ENCODE data around the gene STIM1.

STIM1 gene

DNA sequence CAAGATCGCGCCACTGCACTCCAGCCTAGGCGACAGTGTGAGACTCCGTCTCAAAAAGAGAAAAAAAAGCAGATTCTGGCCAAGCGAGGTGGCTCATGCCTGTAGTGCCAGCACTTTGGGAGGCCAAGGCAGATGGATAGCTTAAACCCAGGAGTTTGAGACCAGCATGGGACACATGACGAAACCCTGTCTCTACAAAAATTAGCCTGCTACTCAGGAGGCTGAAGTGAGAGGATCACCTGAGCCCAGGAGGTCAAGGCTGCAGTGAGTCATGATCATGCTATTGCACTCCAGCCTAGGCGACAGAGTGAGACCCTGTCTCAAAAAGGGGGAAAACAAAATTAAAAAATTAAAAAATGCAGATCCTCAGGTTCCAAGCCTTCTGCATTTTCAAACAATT is 33.2 kb upstream of the STIM1 start:
- Histone ChIP-seq H2BK5ac (ENCODE audit: low read length) (no peak overlapping the region), H4K5ac (ENCODE audit: low read length) (no peak overlapping the region), H3K79me1 (ENCODE audit: low read length) (no peaks in the 10 kb centered on the region), H3K23ac (ENCODE audit: low read length) (no peak overlapping the region), H2BK15ac (replicated peaks; ENCODE audit: low read depth) (no peak overlapping the region), H2BK120ac (ENCODE audit: low read depth, low read length) (no peak overlapping the region), H4K8ac (ENCODE audit: low read depth, low read length) (no peak overlapping the region), H3K18ac (ENCODE audit: low read length) (no peak overlapping the region), H2AK5ac (ENCODE audit: low read length) (no peak overlapping the region), H3K4ac (ENCODE audit: low read depth, low read length) (no peak overlapping the region), H3K4me1 (ENCODE audit: control insufficient read depth, low read depth, low read length) (peaks cover 4% of the 10 kb centered on the region), H3K4me2 (ENCODE audit: low read length) (no peak overlapping the region), H3K27ac (ENCODE audit: low read depth, low read length) (no peak overlapping the region), H3K79me2 (ENCODE audit: control insufficient read depth, insufficient read depth, low read length) (no peaks in the 10 kb centered on the region), H3K9ac (ENCODE audit: low read length) (no peak overlapping the region), H3K4me3 (ENCODE audit: low read length) (no peak overlapping the region), H3K36me3 (ENCODE audit: control insufficient read depth, insufficient read depth, low read length) (peaks cover 4% of the 10 kb centered on the region), H3K27me3 (ENCODE audit: insufficient read depth, low read length, poor library complexity) (no peaks in the 10 kb centered on the region), H3K56ac (ENCODE audit: low read length) (no peak overlapping the region)
- no peak for DNase-seq
- no CpG with 5 or more reads among the region's 7 CpGs for WGBS (ENCODE audit: extremely low coverage, insufficient coverage, low lambda C conversion rate)

DNA sequence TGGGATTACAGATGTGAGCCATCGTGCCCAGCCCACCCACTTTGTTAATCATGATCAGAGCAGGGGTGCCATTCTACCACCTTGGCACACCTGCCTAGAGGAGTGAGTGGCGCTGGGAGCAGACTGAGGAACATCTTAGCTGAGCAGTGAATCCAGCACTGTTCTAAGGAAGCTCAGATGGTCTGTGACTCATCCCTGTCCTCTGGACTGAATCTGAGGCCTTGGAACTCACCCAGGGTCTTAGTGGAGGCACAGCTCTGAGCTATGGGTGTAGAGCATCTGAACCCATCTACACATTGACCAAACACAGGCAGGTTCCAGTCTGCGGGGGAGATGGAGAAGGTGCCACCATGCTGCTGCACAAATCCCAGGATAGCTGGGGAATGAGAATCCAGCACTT is 32.2 kb upstream of the STIM1 start:
- Histone ChIP-seq H3K4me2 (ENCODE audit: low read length) (no peak overlapping the region), H3K4me3 (ENCODE audit: low read length) (no peak overlapping the region), H4K5ac (ENCODE audit: low read length) (no peak overlapping the region), H3K27ac (ENCODE audit: low read depth, low read length) (no peak overlapping the region), H3K4ac (ENCODE audit: low read depth, low read length) (no peak overlapping the region), H3K56ac (ENCODE audit: low read length) (no peak overlapping the region), H3K79me2 (ENCODE audit: control insufficient read depth, insufficient read depth, low read length) (no peaks in the 10 kb centered on the region), H3K27me3 (ENCODE audit: insufficient read depth, low read length, poor library complexity) (no peaks in the 10 kb centered on the region), H2BK15ac (replicated peaks; ENCODE audit: low read depth) (no peak overlapping the region), H2BK120ac (ENCODE audit: low read depth, low read length) (no peak overlapping the region), H3K4me1 (ENCODE audit: control insufficient read depth, low read depth, low read length) (peaks cover 4% of the 10 kb centered on the region), H2BK5ac (ENCODE audit: low read length) (no peak overlapping the region), H4K8ac (ENCODE audit: low read depth, low read length) (no peak overlapping the region), H3K23ac (ENCODE audit: low read length) (no peak overlapping the region), H2AK5ac (ENCODE audit: low read length) (no peak overlapping the region), H3K36me3 (ENCODE audit: control insufficient read depth, insufficient read depth, low read length) (peaks cover 10% of the 10 kb centered on the region), H3K18ac (ENCODE audit: low read length) (no peak overlapping the region), H3K79me1 (ENCODE audit: low read length) (no peaks in the 10 kb centered on the region), H3K9ac (ENCODE audit: low read length) (no peak overlapping the region)
- no CpG with 5 or more reads among the region's 3 CpGs for WGBS (ENCODE audit: extremely low coverage, insufficient coverage, low lambda C conversion rate)
- DNase-seq = no peak

DNA sequence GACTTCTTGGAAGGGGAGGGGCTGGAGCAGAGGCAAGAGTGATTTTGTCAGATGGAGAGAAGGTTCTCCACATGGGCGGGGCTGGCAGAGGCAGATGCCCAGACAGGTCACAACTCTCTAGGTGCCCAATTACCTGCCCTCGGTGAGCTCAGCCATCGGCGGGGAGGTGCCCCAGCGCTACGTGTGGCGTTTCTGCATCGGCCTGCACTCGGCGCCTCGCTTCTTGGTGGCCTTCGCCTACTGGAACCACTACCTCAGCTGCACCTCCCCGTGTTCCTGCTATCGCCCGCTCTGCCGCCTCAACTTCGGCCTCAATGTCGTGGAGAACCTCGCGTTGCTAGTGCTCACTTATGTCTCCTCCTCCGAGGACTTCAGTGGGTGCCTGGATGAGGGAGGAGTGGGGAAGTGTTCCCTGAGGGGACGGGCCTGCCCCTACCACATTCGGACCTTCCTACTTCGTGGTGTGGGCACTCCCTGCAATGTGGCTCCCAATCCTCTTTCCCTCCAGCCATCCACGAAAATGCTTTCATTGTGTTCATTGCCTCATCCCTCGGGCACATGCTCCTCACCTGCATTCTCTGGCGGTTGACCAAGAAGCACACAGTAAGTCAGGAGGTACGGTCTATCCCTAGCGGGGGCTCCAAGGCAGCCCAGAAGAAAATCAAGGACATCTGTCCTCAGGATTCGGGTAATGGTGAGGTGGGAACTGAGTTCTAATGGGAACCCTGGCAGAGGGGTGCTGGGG is 31.5 kb upstream of the STIM1 start:
- Histone ChIP-seq H3K23ac (ENCODE audit: low read length) (no peak overlapping the region), H2BK5ac (ENCODE audit: low read length) (no peak overlapping the region), H3K4ac (ENCODE audit: low read depth, low read length) (no peak overlapping the region), H3K79me2 (ENCODE audit: control insufficient read depth, insufficient read depth, low read length) (no peaks in the 10 kb centered on the region), H2BK15ac (replicated peaks; ENCODE audit: low read depth) (no peak overlapping the region), H3K4me3 (ENCODE audit: low read length) (no peak overlapping the region), H4K5ac (ENCODE audit: low read length) (no peak overlapping the region), H3K4me1 (ENCODE audit: control insufficient read depth, low read depth, low read length) (peaks cover 4% of the 10 kb centered on the region), H3K18ac (ENCODE audit: low read length) (no peak overlapping the region), H3K36me3 (ENCODE audit: control insufficient read depth, insufficient read depth, low read length) (peaks cover 10% of the 10 kb centered on the region), H3K9ac (ENCODE audit: low read length) (no peak overlapping the region), H4K8ac (ENCODE audit: low read depth, low read length) (no peak overlapping the region), H3K4me2 (ENCODE audit: low read length) (no peak overlapping the region), H2BK120ac (ENCODE audit: low read depth, low read length) (no peak overlapping the region), H3K56ac (ENCODE audit: low read length) (no peak overlapping the region), H3K27me3 (ENCODE audit: insufficient read depth, low read length, poor library complexity) (no peaks in the 10 kb centered on the region), H3K79me1 (ENCODE audit: low read length) (no peaks in the 10 kb centered on the region), H3K27ac (ENCODE audit: low read depth, low read length) (no peak overlapping the region), H2AK5ac (ENCODE audit: low read length) (no peak overlapping the region)
- WGBS (ENCODE audit: extremely low coverage, insufficient coverage, low lambda C conversion rate) = no CpG with 5 or more reads among the region's 30 CpGs
- no peak for DNase-seq

DNA sequence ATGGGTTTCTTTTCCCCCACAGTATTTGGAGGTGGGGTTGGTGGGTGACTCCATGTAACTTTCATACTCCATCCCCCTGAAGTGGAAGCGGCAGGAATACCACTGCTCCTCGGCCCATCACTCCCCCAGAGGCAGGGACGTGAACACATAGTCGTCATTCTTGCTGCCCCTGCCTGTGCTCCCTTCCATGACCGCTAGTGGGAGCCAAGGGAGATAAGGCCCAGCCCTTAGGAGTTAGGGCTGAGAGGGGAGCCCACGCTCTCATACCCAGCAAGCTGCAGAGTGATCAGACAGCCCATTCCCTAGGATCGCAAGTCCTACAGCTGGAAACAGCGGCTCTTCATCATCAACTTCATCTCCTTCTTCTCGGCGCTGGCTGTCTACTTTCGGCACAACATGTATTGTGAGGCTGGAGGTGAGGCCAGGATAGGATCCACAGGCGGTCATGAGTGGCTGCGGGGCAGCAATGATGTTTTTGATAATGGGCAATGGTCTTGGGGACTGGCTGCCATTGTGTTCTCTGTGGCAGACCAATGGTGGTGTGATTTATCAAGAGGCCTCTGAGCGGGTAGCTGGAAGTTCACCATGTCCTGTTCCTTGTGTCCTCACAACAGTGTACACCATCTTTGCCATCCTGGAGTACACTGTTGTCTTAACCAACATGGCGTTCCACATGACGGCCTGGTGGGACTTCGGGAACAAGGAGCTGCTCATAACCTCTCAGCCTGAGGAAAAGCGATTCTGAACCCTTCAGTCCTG is 30.6 kb upstream of the STIM1 start:
- Histone ChIP-seq H3K18ac (ENCODE audit: low read length) (no peak overlapping the region), H2BK120ac (ENCODE audit: low read depth, low read length) (no peak overlapping the region), H2BK5ac (ENCODE audit: low read length) (no peak overlapping the region), H3K27ac (ENCODE audit: low read depth, low read length) (no peak overlapping the region), H3K9ac (ENCODE audit: low read length) (no peak overlapping the region), H3K23ac (ENCODE audit: low read length) (peak overlapping the region; percentile 1), H3K27me3 (ENCODE audit: insufficient read depth, low read length, poor library complexity) (no peaks in the 10 kb centered on the region), H3K4ac (ENCODE audit: low read depth, low read length) (no peak overlapping the region), H3K56ac (ENCODE audit: low read length) (peak overlapping the region; percentile 57), H3K4me2 (ENCODE audit: low read length) (no peak overlapping the region), H4K5ac (ENCODE audit: low read length) (no peak overlapping the region), H4K8ac (ENCODE audit: low read depth, low read length) (no peak overlapping the region), H2AK5ac (ENCODE audit: low read length) (no peak overlapping the region), H3K4me3 (ENCODE audit: low read length) (no peak overlapping the region), H2BK15ac (replicated peaks; ENCODE audit: low read depth) (no peak overlapping the region), H3K79me1 (ENCODE audit: low read length) (no peaks in the 10 kb centered on the region), H3K79me2 (ENCODE audit: control insufficient read depth, insufficient read depth, low read length) (no peaks in the 10 kb centered on the region), H3K36me3 (ENCODE audit: control insufficient read depth, insufficient read depth, low read length) (peaks cover 10% of the 10 kb centered on the region), H3K4me1 (ENCODE audit: control insufficient read depth, low read depth, low read length) (peaks cover 4% of the 10 kb centered on the region)
- DNase-seq = peak; percentile 95
- WGBS (ENCODE audit: extremely low coverage, insufficient coverage, low lambda C conversion rate) = no CpG with 5 or more reads among the region's 18 CpGs

DNA sequence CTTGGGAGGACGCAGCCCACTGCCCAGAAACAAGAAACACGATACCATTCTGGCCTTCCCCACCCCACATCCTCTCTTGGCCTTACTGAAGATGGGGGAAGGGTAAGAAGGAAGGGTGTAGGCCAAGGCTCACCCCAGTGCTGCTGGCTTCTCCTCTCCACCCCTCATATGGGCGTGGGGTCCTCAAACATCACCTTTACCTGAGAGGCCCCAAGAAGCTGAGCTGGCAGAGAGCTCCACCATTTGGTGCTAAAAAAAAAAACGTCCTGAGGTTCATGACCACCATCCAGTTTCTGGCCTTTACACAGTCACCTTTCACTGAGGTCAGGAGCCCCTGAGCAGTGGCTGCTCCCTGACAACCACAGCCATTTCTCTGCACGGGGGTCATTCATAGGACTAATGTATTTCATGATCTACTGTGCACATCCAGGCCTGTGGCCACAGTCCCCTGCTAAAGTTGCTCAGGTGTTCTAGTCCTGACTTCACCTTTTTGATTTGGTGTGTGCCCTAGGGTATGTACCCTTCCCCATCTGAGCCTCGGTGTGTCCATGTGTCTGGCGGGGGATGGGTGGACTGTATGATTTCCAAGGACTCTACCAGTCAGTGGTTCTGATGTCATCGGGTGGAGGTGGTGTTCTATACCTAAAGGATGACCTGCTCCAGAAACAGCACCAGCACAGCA is 29.9 kb upstream of the STIM1 start:
- Histone ChIP-seq H3K27ac (ENCODE audit: low read depth, low read length) (no peak overlapping the region), H3K23ac (ENCODE audit: low read length) (peak overlapping the region; percentile 1), H3K27me3 (ENCODE audit: insufficient read depth, low read length, poor library complexity) (no peaks in the 10 kb centered on the region), H3K36me3 (ENCODE audit: control insufficient read depth, insufficient read depth, low read length) (peaks cover 10% of the 10 kb centered on the region), H4K5ac (ENCODE audit: low read length) (no peak overlapping the region), H3K79me1 (ENCODE audit: low read length) (no peaks in the 10 kb centered on the region), H2BK120ac (ENCODE audit: low read depth, low read length) (no peak overlapping the region), H2BK15ac (replicated peaks; ENCODE audit: low read depth) (no peak overlapping the region), H3K4ac (ENCODE audit: low read depth, low read length) (no peak overlapping the region), H3K9ac (ENCODE audit: low read length) (no peak overlapping the region), H3K56ac (ENCODE audit: low read length) (peak overlapping the region; percentile 9), H3K79me2 (ENCODE audit: control insufficient read depth, insufficient read depth, low read length) (no peaks in the 10 kb centered on the region), H3K18ac (ENCODE audit: low read length) (no peak overlapping the region), H2BK5ac (ENCODE audit: low read length) (no peak overlapping the region), H2AK5ac (ENCODE audit: low read length) (no peak overlapping the region), H3K4me3 (ENCODE audit: low read length) (no peak overlapping the region), H3K4me1 (ENCODE audit: control insufficient read depth, low read depth, low read length) (peaks cover 4% of the 10 kb centered on the region), H3K4me2 (ENCODE audit: low read length) (no peak overlapping the region), H4K8ac (ENCODE audit: low read depth, low read length) (no peak overlapping the region)
- WGBS (ENCODE audit: extremely low coverage, insufficient coverage, low lambda C conversion rate) = no CpG with 5 or more reads among the region's 8 CpGs
- DNase-seq = no peak

Data from mesendoderm (in vitro differentiated cells).